Gastrocnemius medialis (tissue), 4 donors: Measurements from ENCODE around the gene ZBTB43. TPM values are rescaled to one million over a fixed set of nuclear protein-coding genes. Genes with fewer than 3 reads are reported as not detected.

Experiments used
- ATAC-seq, 2 donors: fragments of 150-250 bp; one replicate each; pipeline ENCODE4 v1.9.1; 2016
- DNase-seq, 2 donors: peaks; one replicate each; pipeline ENCODE4 v3.0.0-alpha.2; 2019
- H3K27ac ChIP-seq, 4 donors: fragments of 200-600 bp; sonication (generic); 1 replicate in 1 of 4; 2 replicates in 3 of 4; pipeline ENCODE4 v1.5.1; 2016 to 2018; ENCODE audit warnings: mild to moderate bottlenecking in 2 of 4, moderate library complexity in 1 of 4
- H3K27me3 ChIP-seq, 3 donors: fragments of 200-600 bp; sonication (generic) in 2 of 3; 1 replicate in 1 of 3; 2 replicates in 2 of 3; pipeline versions ENCODE4 v1.5.1 to v1.6.0; 2016 to 2019; ENCODE audit warnings: mild to moderate bottlenecking in 1 of 3, moderate library complexity in 1 of 3
- H3K36me3 ChIP-seq, 2 donors: fragments of 200-600 bp; sonication (generic) in 1 of 2; one replicate each; pipeline ENCODE4 v1.5.1; 2017 to 2018
- H3K4me1 ChIP-seq, 2 donors: fragments of 200-600 bp; sonication (generic) in 1 of 2; one replicate each; pipeline ENCODE4 v1.5.1; 2016 to 2017; ENCODE audit warnings: mild to moderate bottlenecking in 2 of 2
- H3K4me3 ChIP-seq, 4 donors: fragments of 200-600 bp; sonication (generic) in 3 of 4; 1 replicate in 1 of 4; 2 replicates in 3 of 4; pipeline ENCODE4 v1.5.1; 2016 to 2019; ENCODE audit warnings: mild to moderate bottlenecking in 2 of 4
- H3K9me3 ChIP-seq, 3 donors: fragments of 200-600 bp; sonication (generic) in 2 of 3; 1 replicate in 1 of 3; 2 replicates in 2 of 3; pipeline ENCODE4 v1.5.1; 2016 to 2019
- CTCF ChIP-seq, 5 experiments: fragments of 450-650 bp in 3 of 5; fragments of 200-600 bp in 2 of 5; sonication (generic) in 2 of 5; IDR thresholded peaks in 4 of 5; conservative IDR thresholded peaks in 1 of 5; 1 replicate in 4 of 5; 2 replicates in 1 of 5; pipeline ENCODE4 v1.5.1; 2016 to 2019; ENCODE audit warnings: antibody characterized with exemption in 5 of 5, mild to moderate bottlenecking in 3 of 5, moderate library complexity in 3 of 5
- POLR2A ChIP-seq, 2 donors: fragments of 450-650 bp; IDR thresholded peaks; one replicate each; pipeline ENCODE4 v1.6.1; 2017; ENCODE audit warnings: antibody characterized with exemption in 2 of 2, mild to moderate bottlenecking in 2 of 2, moderate library complexity in 2 of 2
- in situ Hi-C, 4 donors: fragments of 200-750 bp; cut with MboI; loops; one replicate each; pipeline versions ENCODE4 v1.15.0 to v1.8.0; 2017; ENCODE audit warnings: low sequenced_read_pairs in 4 of 4
- intact Hi-C: fragments of 100-400 bp; cut with DNase I; formaldehyde crosslinking; loops from one replicate; pipeline ENCODE4 v1.15.1; 2023; ENCODE audit warnings: low total_unique reads
- total RNA-seq, 4 donors: library from RNA; depleted of rRNA; stranded (reverse); fragments of >200 nt; gene quantifications; one replicate each; pipeline versions ENCODE4 v1.1.0 to v1.2.3, GENCODE V29; 2016

Gene ZBTB43
- total RNA-seq, 4 donors from 2014 or later = 44.9 to 65.2 (median 60.0) TPM

- H3K36me3 ChIP-seq = no peaks in the 10 kb centered on the region
- DNase-seq (no peak), ATAC-seq (no peak)
- peaks cover 0 to 17% (median 15%) of the 10 kb centered on the region in 3 donors for H3K27me3 ChIP-seq
- H3K9me3 ChIP-seq = no peaks in the 10 kb centered on the region
- H3K4me3 ChIP-seq = no peak overlapping the region
- H3K27ac ChIP-seq = no peak overlapping the region
- intact Hi-C loops (no loop called here), in situ Hi-C loops (no loop called here)
- TF ChIP-seq CTCF (IDR thresholded peaks at IDR 0.05 in 4 of 5, conservative IDR thresholded peaks at IDR 0.05 in 1 of 5) (no peak), POLR2A (IDR thresholded peaks at IDR 0.05) (no peak)
- no peaks in the 10 kb centered on the region for H3K4me1 ChIP-seq
Measured at GRCh38 chr9:126758916-126759585, 45.8 kb upstream of the ZBTB43 start.

GRCh38 chr9:126761274-126761673 lies 43.6 kb upstream of the ZBTB43 start:
- intact Hi-C loops (no loop called here), in situ Hi-C loops (no loop called here)
- TF ChIP-seq CTCF (IDR thresholded peaks at IDR 0.05 in 4 of 5, conservative IDR thresholded peaks at IDR 0.05 in 1 of 5) = no peak
- no peak for TF ChIP-seq POLR2A (IDR thresholded peaks at IDR 0.05)
- Histone ChIP-seq H3K27me3 (peaks cover 0 to 11% (median 9%) of the 10 kb centered on the region in 3 donors), H3K4me1 (no peaks in the 10 kb centered on the region), H3K36me3 (no peaks in the 10 kb centered on the region), H3K9me3 (no peaks in the 10 kb centered on the region), H3K27ac (no peak overlapping the region), H3K4me3 (no peak overlapping the region)
- ATAC-seq (no peak), DNase-seq (no peak)

- Histone ChIP-seq H3K27me3 (peaks cover 0 to 11% (median 9%) of the 10 kb centered on the region in 3 donors), H3K27ac (no peak overlapping the region), H3K4me1 (no peaks in the 10 kb centered on the region), H3K9me3 (no peaks in the 10 kb centered on the region), H3K4me3 (no peak overlapping the region), H3K36me3 (no peaks in the 10 kb centered on the region)
- in situ Hi-C loops = no loop called here
- intact Hi-C loops = no loop called here
- TF ChIP-seq POLR2A (IDR thresholded peaks at IDR 0.05) (no peak), CTCF (IDR thresholded peaks at IDR 0.05 in 4 of 5, conservative IDR thresholded peaks at IDR 0.05 in 1 of 5) (no peak)
- DNase-seq = no peak
- no peak for ATAC-seq
Measured at GRCh38 chr9:126763130-126763764, 41.6 kb upstream of the ZBTB43 start.

GRCh38 chr9:126773004-126773607 lies 31.7 kb upstream of the ZBTB43 start:
- in situ Hi-C loops = loop anchor here in 2 of 4 donors (5.0 to 10.0 kb wide), 2 partner anchors 56 to 58 kb away; no protein-coding TSS in a partner anchor
- intact Hi-C loops = no loop called here
- peaks cover 10 to 14% (median 12%) of the 10 kb centered on the region in 3 donors for H3K27me3 ChIP-seq
- H3K4me1 ChIP-seq = no peaks in the 10 kb centered on the region
- ATAC-seq = no peak
- no peaks in the 10 kb centered on the region for H3K36me3 ChIP-seq
- H3K4me3 ChIP-seq = no peak overlapping the region
- DNase-seq = no peak
- H3K9me3 ChIP-seq = no peaks in the 10 kb centered on the region
- TF ChIP-seq CTCF (IDR thresholded peaks at IDR 0.05 in 4 of 5, conservative IDR thresholded peaks at IDR 0.05 in 1 of 5) = peak in 2 of 5 experiments; percentile 30 to 38
- TF ChIP-seq POLR2A (IDR thresholded peaks at IDR 0.05) = no peak
- H3K27ac ChIP-seq = no peak overlapping the region
